ENCODE measurements around the gene KASH5. TPM values are rescaled to one million over a fixed set of nuclear protein-coding genes. Genes with fewer than 3 reads are reported as not detected.

Gene KASH5
- total and polyA plus RNA-seq, 2 experiments from 2014 or later: 0.44 TPM; not detected in 1

GRCh38 chr19:49380391-49380790, 7.7 kb upstream of the KASH5 start:
- no peak for TF ChIP-seq JUNB (IDR thresholded peaks at IDR 0.05; ENCODE audit: unreplicated experiment)
- TF ChIP-seq CTCF (conservative IDR thresholded peaks at IDR 0.05; ENCODE audit: low read depth in 2 of 2): no peak
- TF ChIP-seq EZH2phosphoT487 (IDR thresholded peaks at IDR 0.05; ENCODE audit: unreplicated experiment): no peak
- TF ChIP-seq STAT1 (IDR thresholded peaks at IDR 0.05; ENCODE audit: unreplicated experiment): no peak
- TF ChIP-seq CREB1 (CRISPR knock-in tag; IDR thresholded peaks at IDR 0.05; ENCODE audit: low read depth): no peak
- no peak for TF ChIP-seq ZNF331 (CRISPR knock-in tag; IDR thresholded peaks at IDR 0.05; ENCODE audit: low read depth)
- TF ChIP-seq ZNF462 (CRISPR knock-in tag; IDR thresholded peaks at IDR 0.05): no peak
- TF ChIP-seq ETS1 (IDR thresholded peaks at IDR 0.05): no peak
- no peak for TF ChIP-seq NANOG (IDR thresholded peaks at IDR 0.05; ENCODE audit: borderline replicate concordance)
- TF ChIP-seq POLR2AphosphoS5 (IDR thresholded peaks at IDR 0.05; ENCODE audit: low read depth): no peak
- TF ChIP-seq EZH2 (IDR thresholded peaks at IDR 0.05; ENCODE audit: low read depth, unreplicated experiment): no peak
- no peak for TF ChIP-seq ZNF114 (CRISPR knock-in tag; IDR thresholded peaks at IDR 0.05)
- TF ChIP-seq REST (IDR thresholded peaks at IDR 0.05; ENCODE audit: unreplicated experiment): no peak
- DNase-seq (ENCODE audit: low spot score) (no peak), ATAC-seq (no peak)
- Histone ChIP-seq H3K4me2 (no peak overlapping the region), H3K27me3 (ENCODE audit: insufficient read depth) (no peaks in the 10 kb centered on the region), H3K79me2 (replicated peaks; ENCODE audit: insufficient read depth) (no peaks in the 10 kb centered on the region), H3F3A (replicated peaks; ENCODE audit: low read depth) (no peaks in the 10 kb centered on the region), H4K20me1 (replicated peaks; ENCODE audit: insufficient read depth) (no peaks in the 10 kb centered on the region), H3K27ac (ENCODE audit: low read depth) (no peak overlapping the region), H3K4me1 (ENCODE audit: insufficient read depth) (no peaks in the 10 kb centered on the region), H3K9me2 (ENCODE audit: insufficient read depth) (no peaks in the 10 kb centered on the region), H3K36me3 (ENCODE audit: insufficient read depth) (no peaks in the 10 kb centered on the region), H2AFZ (no peak overlapping the region), H3K4me3 (no peak overlapping the region)
- Mint-ChIP-seq H3K27me3 (ENCODE audit: insufficient read depth, low read depth, poor library complexity) (peaks cover 4% of the 10 kb centered on the region), H3K27ac (no peak overlapping the region), H3K4me3 (no peak overlapping the region), H3K4me1 (no peaks in the 10 kb centered on the region), H3K36me3 (ENCODE audit: low read depth) (no peaks in the 10 kb centered on the region; the same call in 2 of the 3 replicates), H3K9me3 (peaks cover 2% of the 10 kb centered on the region; the same call in 1 of the 3 replicates)

Measured in GM23338 (cell line).